Sciatic nerve (tissue), 2 donors: Measurements from ENCODE around the gene PITPNC1. TPM values are rescaled to one million over a fixed set of nuclear protein-coding genes. Genes with fewer than 3 reads are reported as not detected.
"Not testable (repeated sequence)": the region's sequence is repeated elsewhere in the genome, so short reads cannot be mapped to it uniquely, and the experiment has no call there.

Experiments
- ATAC-seq: fragments of 200-7000 bp; cut with Tn5 transposase; one replicate; pipeline ENCODE4 v1.9.1; 2020; ENCODE audit warnings: mild to moderate bottlenecking, moderate library complexity
- DNase-seq: peaks from one replicate; pipeline ENCODE4 v3.0.0-alpha.2; 2020; ENCODE audit warnings: low spot score
- intact Hi-C: fragments of 100-400 bp; cut with DNase I; formaldehyde crosslinking; loops from one replicate; pipeline ENCODE4 v1.14.2; 2022
- total RNA-seq: library from RNA; stranded (reverse); fragmentation: NEBNext Ultra II Directional; extraction: Animal tissue kit (Norgen Biotek cat#: 25700); gene quantifications from one replicate; pipeline ENCODE4 v1.2.1, GENCODE V29; 2021
- donor health status: DM: no; HTN: no; CAD: no.
- donor health status: DM: no; HTN: no; CAD: no.

Gene PITPNC1
- total RNA-seq, 1 donor from 2014 or later: 27.9 TPM

GRCh38 chr17:67390006-67390645 lies 13.0 kb downstream of the PITPNC1 start:
- ATAC-seq (peak; percentile 10), DNase-seq (no peak)
- intact Hi-C loops: no loop called here

- peak; percentile 83 for ATAC-seq
- no peak for DNase-seq
- intact Hi-C loops: no loop called here
Measured at GRCh38 chr17:67390646-67391361, 13.7 kb downstream of the PITPNC1 start.

GRCh38 chr17:67392111-67392510 lies 15.0 kb downstream of the PITPNC1 start:
- DNase-seq (no peak), ATAC-seq (no peak)
- intact Hi-C loops: no loop called here

- DNase-seq (no peak), ATAC-seq (no peak)
- intact Hi-C loops: no loop called here
Measured at GRCh38 chr17:67393809-67394397, 16.8 kb downstream of the PITPNC1 start.

GRCh38 chr17:67399676-67400075 lies 22.6 kb downstream of the PITPNC1 start:
- ATAC-seq: no peak
- DNase-seq: no peak
- intact Hi-C loops: no loop called here

- intact Hi-C loops: no loop called here
- ATAC-seq: no peak
- no peak for DNase-seq
Measured at GRCh38 chr17:67400193-67400592, 23.1 kb downstream of the PITPNC1 start.

GRCh38 chr17:67401106-67401505 lies 24.0 kb downstream of the PITPNC1 start:
- intact Hi-C loops: no loop called here
- ATAC-seq: no peak
- no peak for DNase-seq

- ATAC-seq (no peak), DNase-seq (no peak)
- intact Hi-C loops: no loop called here
Measured at GRCh38 chr17:67401598-67402504, 24.8 kb downstream of the PITPNC1 start.

GRCh38 chr17:67403065-67403464 lies 26.0 kb downstream of the PITPNC1 start:
- ATAC-seq (no peak), DNase-seq (no peak)
- intact Hi-C loops: no loop called here

GRCh38 chr17:67403483-67403882 lies 26.4 kb downstream of the PITPNC1 start:
- DNase-seq: no peak
- ATAC-seq: no peak
- intact Hi-C loops: no loop called here

- ATAC-seq, intact Hi-C loops: not testable (repeated sequence)
Measured at GRCh38 chr17:67408455-67408830, 31.4 kb downstream of the PITPNC1 start.

GRCh38 chr17:67411397-67411796 lies 34.3 kb downstream of the PITPNC1 start:
- intact Hi-C loops: no loop called here
- ATAC-seq (no peak), DNase-seq (no peak)

More at GRCh38 chr17:67408455-67408830, 31.4 kb downstream of the PITPNC1 start:
- not testable (repeated sequence) for DNase-seq

GRCh38 chr17:67412032-67412431 lies 35.0 kb downstream of the PITPNC1 start:
- intact Hi-C loops: no loop called here
- ATAC-seq (no peak), DNase-seq (no peak)

GRCh38 chr17:67412941-67413340 lies 35.9 kb downstream of the PITPNC1 start:
- ATAC-seq: no peak
- DNase-seq: no peak
- intact Hi-C loops: no loop called here

- intact Hi-C loops: no loop called here
- DNase-seq (no peak), ATAC-seq (no peak)
Measured at GRCh38 chr17:67413388-67413787, 36.3 kb downstream of the PITPNC1 start.

- intact Hi-C loops: no loop called here
- DNase-seq (no peak), ATAC-seq (no peak)
Measured at GRCh38 chr17:67414130-67414529, 37.0 kb downstream of the PITPNC1 start.

GRCh38 chr17:67414559-67414958 lies 37.5 kb downstream of the PITPNC1 start:
- ATAC-seq (no peak), DNase-seq (no peak)
- intact Hi-C loops: no loop called here

- DNase-seq (no peak), ATAC-seq (no peak)
- intact Hi-C loops: no loop called here
Measured at GRCh38 chr17:67415291-67415690, 38.2 kb downstream of the PITPNC1 start.

- intact Hi-C loops: no loop called here
- no peak for DNase-seq
- no peak for ATAC-seq
Measured at GRCh38 chr17:67417507-67417906, 40.4 kb downstream of the PITPNC1 start.
